ENCODE data around the gene RARA.

RARA gene

GRCh38 chr17:40377832-40378231 lies 68.9 kb downstream of the RARA start:
- TF ChIP-seq ZNF146 (tag by site-specific recombination; IDR thresholded peaks at IDR 0.05): no peak
- TF ChIP-seq, protein P1, sequence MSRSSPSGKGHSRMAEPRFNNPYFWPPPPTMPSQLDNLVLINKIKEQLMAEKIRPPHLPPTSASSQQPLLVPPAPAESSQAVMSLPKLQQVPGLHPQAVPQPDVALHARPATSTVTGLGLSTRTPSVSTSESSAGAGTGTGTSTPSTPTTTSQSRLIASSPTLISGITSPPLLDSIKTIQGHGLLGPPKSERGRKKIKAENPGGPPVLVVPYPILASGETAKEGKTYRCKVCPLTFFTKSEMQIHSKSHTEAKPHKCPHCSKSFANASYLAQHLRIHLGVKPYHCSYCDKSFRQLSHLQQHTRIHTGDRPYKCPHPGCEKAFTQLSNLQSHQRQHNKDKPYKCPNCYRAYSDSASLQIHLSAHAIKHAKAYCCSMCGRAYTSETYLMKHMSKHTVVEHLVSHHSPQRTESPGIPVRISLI (tag by site-specific recombination; IDR thresholded peaks at IDR 0.05): 0 out of 2 replicates have a peak, but pooled peaks have one; percentile 7
- no peaks in the 10 kb centered on the region for H3K36me3 ChIP-seq (ENCODE audit: control insufficient read depth in 2 of 2, insufficient read depth in 1 of 2, low read length in 2 of 2)
- no peaks in the 10 kb centered on the region for H3K4me1 ChIP-seq (ENCODE audit: control insufficient read depth, insufficient read depth, low read length)
- H3K27ac ChIP-seq (ENCODE audit: extremely low read depth, low read depth, low read length): no peak overlapping the region
- H3K4me3 ChIP-seq (ENCODE audit: low read depth, low read length): no peak overlapping the region
- ChIA-PET CTCF (interaction anchor here (0.8 to 0.9 kb wide), 2 partner anchors 182 to 339 kb away, joined by 4 read pairs; no protein-coding TSS in a partner anchor), POLR2A (interaction anchor here (0.7 kb wide), 1 partner anchor 8 kb away, joined by 3 read pairs; no protein-coding TSS in a partner anchor)
- H3K9me3 ChIP-seq (ENCODE audit: control insufficient read depth, insufficient read depth, low read depth, low read length): no peaks in the 10 kb centered on the region

DNA sequence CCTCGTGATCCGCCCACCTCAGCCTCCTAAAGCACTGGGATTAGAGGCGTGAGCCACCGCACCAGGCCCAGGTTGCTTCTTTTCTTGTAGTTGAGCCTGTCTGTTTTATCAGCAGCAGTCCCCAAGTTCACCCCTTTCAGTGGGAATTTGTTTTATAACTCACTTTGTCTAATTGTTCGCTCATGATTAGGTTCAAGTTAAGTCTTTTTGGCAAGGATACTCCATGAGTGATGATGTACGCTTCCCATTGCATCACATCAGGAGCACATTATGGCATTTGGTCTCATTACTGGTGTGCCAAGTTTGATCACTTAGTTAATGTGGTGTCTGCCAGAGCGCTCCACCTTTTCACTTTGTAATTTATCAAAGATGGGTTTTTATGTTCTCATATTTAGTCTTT lies 70.0 kb downstream of the RARA start:
- ChIA-PET CTCF (interaction anchor here (0.8 kb wide), 2 partner anchors 34 to 91 kb away, joined by 3 to 4 read pairs; no protein-coding TSS in a partner anchor), POLR2A (no interaction called here)
- no peaks in the 10 kb centered on the region for H3K4me1 ChIP-seq (ENCODE audit: control insufficient read depth, insufficient read depth, low read length)
- TF ChIP-seq ZNF202 (tag by site-specific recombination; IDR thresholded peaks at IDR 0.05; ENCODE audit: borderline replicate concordance) (no peak), KLF9 (tag by site-specific recombination; IDR thresholded peaks at IDR 0.05; ENCODE audit: low read depth) (no peak), ZSCAN5A (tag by site-specific recombination; IDR thresholded peaks at IDR 0.05) (no peak), ZNF394 (tag by site-specific recombination; IDR thresholded peaks at IDR 0.05; ENCODE audit: borderline replicate concordance) (no peak), ZNF76 (tag by site-specific recombination; IDR thresholded peaks at IDR 0.05; ENCODE audit: borderline replicate concordance, low read depth) (no peak), ZNF704 (tag by site-specific recombination; IDR thresholded peaks at IDR 0.05) (no peak), ZNF155 (tag by site-specific recombination; IDR thresholded peaks at IDR 0.05) (no peak), ZNF555 (tag by site-specific recombination; conservative IDR thresholded peaks at IDR 0.05) (no peak), GLI4 (tag by site-specific recombination; IDR thresholded peaks at IDR 0.05) (no peak), GLIS1 (tag by site-specific recombination; IDR thresholded peaks at IDR 0.05) (no peak), ZNF623 (tag by site-specific recombination; IDR thresholded peaks at IDR 0.05) (no peak), ZNF670 (tag by site-specific recombination; IDR thresholded peaks at IDR 0.05; ENCODE audit: low read depth) (no peak), ZBTB7A (tag by site-specific recombination; IDR thresholded peaks at IDR 0.05; ENCODE audit: low read depth) (no peak)
- TF ChIP-seq, protein P2, sequence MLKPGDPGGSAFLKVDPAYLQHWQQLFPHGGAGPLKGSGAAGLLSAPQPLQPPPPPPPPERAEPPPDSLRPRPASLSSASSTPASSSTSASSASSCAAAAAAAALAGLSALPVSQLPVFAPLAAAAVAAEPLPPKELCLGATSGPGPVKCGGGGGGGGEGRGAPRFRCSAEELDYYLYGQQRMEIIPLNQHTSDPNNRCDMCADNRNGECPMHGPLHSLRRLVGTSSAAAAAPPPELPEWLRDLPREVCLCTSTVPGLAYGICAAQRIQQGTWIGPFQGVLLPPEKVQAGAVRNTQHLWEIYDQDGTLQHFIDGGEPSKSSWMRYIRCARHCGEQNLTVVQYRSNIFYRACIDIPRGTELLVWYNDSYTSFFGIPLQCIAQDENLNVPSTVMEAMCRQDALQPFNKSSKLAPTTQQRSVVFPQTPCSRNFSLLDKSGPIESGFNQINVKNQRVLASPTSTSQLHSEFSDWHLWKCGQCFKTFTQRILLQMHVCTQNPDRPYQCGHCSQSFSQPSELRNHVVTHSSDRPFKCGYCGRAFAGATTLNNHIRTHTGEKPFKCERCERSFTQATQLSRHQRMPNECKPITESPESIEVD (tag by site-specific recombination; IDR thresholded peaks at IDR 0.05): no peak
- no peak overlapping the region for H3K27ac ChIP-seq (ENCODE audit: extremely low read depth, low read depth, low read length)
- H3K9me3 ChIP-seq (ENCODE audit: control insufficient read depth, insufficient read depth, low read depth, low read length): no peaks in the 10 kb centered on the region
- H3K4me3 ChIP-seq (ENCODE audit: low read depth, low read length): no peak overlapping the region
- H3K36me3 ChIP-seq (ENCODE audit: control insufficient read depth in 2 of 2, insufficient read depth in 1 of 2, low read length in 2 of 2): peaks cover under 1 to 3% of the 10 kb centered on the region in 2 experiments; a peak in 2 of 3 replicates

- no peaks in the 10 kb centered on the region for H3K4me1 ChIP-seq (ENCODE audit: control insufficient read depth, insufficient read depth, low read length)
- TF ChIP-seq ZNF341 (tag by site-specific recombination; IDR thresholded peaks at IDR 0.05; ENCODE audit: low read depth): no peak
- TF ChIP-seq, protein P3, sequence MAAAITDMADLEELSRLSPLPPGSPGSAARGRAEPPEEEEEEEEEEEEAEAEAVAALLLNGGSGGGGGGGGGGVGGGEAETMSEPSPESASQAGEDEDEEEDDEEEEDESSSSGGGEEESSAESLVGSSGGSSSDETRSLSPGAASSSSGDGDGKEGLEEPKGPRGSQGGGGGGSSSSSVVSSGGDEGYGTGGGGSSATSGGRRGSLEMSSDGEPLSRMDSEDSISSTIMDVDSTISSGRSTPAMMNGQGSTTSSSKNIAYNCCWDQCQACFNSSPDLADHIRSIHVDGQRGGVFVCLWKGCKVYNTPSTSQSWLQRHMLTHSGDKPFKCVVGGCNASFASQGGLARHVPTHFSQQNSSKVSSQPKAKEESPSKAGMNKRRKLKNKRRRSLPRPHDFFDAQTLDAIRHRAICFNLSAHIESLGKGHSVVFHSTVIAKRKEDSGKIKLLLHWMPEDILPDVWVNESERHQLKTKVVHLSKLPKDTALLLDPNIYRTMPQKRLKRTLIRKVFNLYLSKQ (tag by site-specific recombination; IDR thresholded peaks at IDR 0.05; ENCODE audit: borderline replicate concordance): no peak
- no peak for TF ChIP-seq ZNF600 (tag by site-specific recombination; IDR thresholded peaks at IDR 0.05)
- TF ChIP-seq SCRT1 (tag by site-specific recombination; IDR thresholded peaks at IDR 0.05; ENCODE audit: borderline replicate concordance): no peak
- no peak for TF ChIP-seq ZFP41 (tag by site-specific recombination; IDR thresholded peaks at IDR 0.05; ENCODE audit: borderline replicate concordance)
- H3K4me3 ChIP-seq (ENCODE audit: low read depth, low read length): no peak overlapping the region
- no peak overlapping the region for H3K27ac ChIP-seq (ENCODE audit: extremely low read depth, low read depth, low read length)
- ChIA-PET POLR2A (interaction anchor here (1.6 to 2.5 kb wide), 2 partner anchors 14 to 36 kb away, joined by 5 to 6 read pairs; partner anchors contain the start of gene TOP2A), CTCF (interaction anchor here (0.6 to 1.8 kb wide), 3 partner anchors 68 to 1167 kb away, joined by 3 to 10 read pairs (median 3); no protein-coding TSS in a partner anchor)
- peaks cover 12 to 33% of the 10 kb centered on the region in 2 experiments; a peak in 2 of 3 replicates for H3K36me3 ChIP-seq (ENCODE audit: control insufficient read depth in 2 of 2, insufficient read depth in 1 of 2, low read length in 2 of 2)
- no peaks in the 10 kb centered on the region for H3K9me3 ChIP-seq (ENCODE audit: control insufficient read depth, insufficient read depth, low read depth, low read length)
Observed at GRCh38 chr17:40382251-40382650, 73.3 kb downstream of the RARA start.
